Measurements from ENCODE around the gene ATP13A2.
A peak's percentile ranks its signal among the peaks of the same experiment; 100 is the strongest.

Gene ATP13A2

DNA sequence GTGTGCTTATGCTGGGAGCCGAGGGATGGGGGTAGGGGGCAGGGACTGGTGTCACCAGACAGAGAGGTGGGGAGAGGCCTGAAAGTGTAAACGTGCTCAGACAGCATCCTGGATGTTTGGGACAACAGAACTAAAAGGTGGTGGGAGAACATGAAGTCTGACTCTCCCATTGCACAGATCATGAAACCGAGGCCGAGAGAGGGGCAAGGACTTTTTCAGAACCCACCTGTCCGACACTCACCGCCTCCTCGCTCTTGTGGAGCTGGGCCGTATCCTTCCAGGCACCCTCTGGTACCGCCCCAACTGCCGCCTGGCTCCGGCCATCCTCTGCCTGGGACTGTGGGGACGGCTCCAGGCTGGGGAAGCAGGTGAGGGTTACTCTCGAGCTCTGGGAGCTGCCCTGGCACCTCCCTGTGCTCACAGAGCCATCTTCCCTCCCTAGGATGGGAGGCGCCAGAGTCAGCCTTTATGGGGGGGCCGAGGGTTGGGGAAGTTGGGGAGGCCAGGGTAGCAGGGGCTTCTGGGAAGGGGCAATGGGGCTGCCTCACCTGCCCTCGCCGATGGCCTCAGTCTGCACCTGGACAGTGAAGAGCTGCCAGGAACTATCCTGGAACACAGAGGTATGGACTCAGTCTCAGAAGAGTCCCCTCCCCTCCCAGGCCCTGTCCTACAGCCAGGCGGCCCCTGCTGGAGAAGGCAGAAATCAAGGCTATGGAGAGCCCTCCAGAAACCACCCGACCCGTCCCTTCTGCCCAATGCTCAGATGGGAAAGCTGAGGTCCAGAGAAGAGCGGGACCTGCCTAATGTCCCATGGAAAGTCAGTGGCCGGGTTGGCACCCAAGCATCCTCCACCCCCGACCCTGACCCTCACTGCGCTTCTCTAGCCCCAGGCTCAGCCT is 7.0 kb downstream of the ATP13A2 start:
- DNase-seq (ENCODE audit: low read depth) = no peak

DNA sequence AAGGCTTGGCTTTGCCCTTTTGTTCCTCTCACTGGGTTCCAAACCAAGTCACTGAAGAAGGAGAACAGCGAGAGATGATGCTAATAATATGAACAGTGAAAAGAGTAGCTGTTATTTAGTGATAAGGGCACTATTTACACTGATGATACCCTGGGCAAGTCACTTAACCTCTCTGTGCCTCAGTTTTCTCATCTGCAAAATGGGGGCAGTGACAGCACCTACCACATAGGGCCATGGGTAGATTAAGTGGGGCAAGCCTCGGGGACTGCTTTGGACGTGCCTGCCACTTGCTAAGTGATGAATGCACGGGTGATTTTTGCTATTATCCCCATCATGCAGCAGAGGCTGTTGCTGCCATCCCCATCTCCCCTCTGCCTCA is 9.2 kb downstream of the ATP13A2 start:
- DNase-seq (ENCODE audit: low read depth) = no peak

DNA sequence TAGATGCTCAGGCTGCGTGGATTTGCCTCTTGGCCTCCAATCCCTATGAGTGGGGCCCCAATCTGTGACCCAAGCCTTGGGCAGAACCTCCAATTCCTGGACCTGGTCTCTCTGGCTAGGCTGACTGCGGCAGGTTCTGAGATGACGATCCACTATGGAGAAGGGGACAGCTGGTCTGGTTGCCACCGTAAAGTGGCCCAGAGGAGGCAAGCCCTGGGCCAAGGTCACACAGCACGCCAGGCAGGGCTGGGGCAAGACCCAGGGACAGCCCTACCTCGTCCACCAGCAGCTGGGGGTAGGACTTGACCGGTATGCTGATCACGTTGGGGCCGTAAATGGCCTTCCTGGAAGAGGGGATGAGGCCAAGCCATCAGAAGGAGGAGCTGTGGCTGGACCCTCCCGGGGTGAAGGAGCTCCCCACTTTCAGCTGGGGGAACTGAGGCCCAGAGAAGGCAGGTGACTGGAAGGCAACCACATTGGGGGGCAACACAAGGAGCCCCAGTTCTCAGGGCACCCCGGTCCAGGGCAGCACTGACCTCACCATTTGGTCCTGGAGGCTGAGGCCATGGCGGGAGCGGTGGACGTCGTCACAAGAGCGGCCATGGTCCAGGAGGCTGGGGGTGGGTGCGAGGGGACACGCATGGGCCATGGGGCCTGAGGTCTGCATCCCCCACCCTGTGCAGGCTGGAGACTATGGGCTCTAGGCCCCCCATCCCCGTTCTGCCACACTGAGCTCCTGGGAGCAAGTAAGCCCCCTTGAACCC is 9.8 kb downstream of the ATP13A2 start:
- no peak for DNase-seq (ENCODE audit: low read depth)

DNA sequence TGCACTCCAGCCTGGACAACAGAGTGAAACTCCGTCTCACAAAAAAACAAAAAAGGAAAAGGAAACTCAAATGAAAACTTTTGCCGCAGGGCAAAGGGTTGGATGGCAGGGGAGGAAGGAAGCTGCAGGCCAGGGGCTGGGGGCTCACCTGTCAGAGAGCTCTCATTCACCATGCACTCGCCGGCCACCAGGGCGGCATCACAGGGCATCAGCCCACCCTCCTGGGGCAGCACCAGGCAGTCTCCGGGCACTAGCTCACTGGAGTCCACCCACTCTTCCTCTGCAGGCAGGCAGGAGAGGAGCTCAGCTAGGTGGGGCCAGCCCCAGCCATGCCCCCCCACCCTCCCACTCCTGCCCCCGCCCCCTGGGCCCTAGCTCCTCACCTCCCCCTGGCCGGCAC is 11.9 kb downstream of the ATP13A2 start:
- no peak for DNase-seq (ENCODE audit: low read depth)

DNA sequence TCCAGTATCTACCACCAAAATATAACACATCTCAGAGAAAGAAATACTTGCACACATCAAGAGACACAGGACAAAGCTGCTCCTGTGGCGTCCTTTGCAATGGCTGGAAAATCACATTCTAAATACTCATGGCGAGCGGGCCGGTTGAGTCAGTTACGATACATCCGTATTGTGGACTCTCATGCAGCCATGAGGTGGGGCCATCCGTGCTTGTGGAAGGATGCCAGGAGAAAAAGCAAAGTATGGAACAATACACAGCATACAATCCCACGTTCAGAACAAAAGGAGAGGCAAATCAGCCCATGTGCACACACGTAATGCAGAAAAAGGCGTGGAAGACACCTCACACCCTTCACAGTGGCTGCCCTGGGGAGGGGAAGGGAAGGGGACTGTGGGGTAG is 13.1 kb downstream of the ATP13A2 start:
- no peak for DNase-seq (ENCODE audit: low read depth)

DNA sequence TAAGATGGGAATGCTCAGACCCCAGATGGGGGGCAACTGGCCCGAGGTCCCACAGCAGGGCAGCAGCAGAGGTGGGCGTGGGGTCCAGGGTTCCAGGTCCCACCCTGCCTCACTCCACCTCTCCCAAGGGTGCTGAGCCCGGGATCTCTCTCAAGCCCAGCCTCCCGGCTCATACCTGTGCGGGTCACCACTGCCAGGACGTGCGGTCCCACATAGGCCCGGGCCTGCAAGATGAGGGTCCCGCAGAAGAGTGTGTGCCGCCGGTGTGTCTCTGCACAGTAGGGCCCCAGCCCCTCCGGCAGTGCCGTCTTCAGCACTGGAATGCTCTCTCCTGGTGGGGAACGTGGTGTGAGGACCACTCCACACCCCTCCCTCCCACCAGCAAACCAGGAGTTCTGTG is 14.9 kb downstream of the ATP13A2 start:
- DNase-seq (ENCODE audit: low read depth) = no peak

DNA sequence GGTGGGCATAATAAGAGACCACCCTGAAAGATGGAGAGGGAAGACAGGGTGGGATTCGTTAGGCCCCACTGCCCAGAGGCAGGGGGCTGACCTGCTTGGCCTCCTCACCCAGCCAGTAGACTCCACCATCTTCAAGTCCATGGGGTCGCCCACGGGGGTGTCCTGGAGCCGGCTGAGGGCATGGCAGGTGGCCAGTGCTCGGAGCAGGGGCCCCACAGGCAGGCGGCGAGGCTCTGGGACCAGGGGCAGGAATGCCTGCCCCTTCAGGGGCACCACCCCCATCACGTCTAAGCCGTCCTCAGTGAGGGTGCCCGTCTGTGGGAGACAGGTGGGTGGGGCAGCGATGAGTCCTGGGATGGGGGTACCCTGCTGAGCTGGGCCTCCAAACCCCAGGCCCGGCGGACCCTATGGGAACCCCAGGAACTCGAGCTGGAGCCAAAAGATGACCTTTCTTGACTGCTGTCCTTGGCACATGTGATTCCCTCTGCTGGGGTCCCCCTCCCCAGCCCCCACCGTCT is 18.1 kb downstream of the ATP13A2 start:
- DNase-seq (ENCODE audit: low read depth) = no peak

DNA sequence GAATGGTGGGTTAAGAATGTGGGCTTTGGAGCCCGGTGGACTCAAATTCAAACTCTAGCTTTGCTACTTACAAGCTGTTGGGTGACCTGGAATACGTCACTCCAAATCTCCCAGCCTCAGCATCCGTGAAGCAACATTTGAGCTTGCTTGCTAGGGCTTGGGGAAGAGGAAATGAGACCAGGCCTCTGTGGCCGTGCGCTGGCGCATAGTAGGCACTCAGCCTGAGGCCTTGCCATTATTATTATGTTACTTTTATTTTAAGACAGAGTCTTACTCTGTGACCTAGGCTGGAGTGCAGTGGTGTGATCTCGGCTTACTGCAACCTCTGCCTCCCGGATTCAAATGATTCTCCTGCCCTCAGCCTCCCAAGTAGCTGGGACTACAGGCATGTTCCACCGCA is 19.1 kb downstream of the ATP13A2 start:
- DNase-seq (ENCODE audit: low read depth) = no peak

DNA sequence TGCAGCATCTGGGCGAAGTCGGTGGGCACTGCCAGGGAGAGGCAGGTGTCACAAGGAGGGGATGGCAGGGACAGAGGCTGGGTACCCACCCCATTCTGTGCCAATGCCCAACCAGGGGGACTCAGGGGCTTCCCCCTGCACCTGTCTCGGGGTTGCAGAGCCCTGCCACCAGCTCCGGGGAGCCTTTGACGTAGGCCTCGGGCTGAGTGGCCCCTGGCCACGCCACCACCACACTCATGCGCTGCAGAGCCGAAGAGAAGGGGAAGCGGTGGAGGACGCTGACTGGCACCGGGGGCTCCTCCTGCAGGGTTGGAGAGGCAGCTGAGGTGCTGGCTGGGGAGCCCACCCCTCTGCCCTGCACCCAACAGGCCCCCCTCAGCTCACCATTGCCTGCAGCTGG is 19.6 kb downstream of the ATP13A2 start:
- DNase-seq (ENCODE audit: low read depth) = no peak

DNA sequence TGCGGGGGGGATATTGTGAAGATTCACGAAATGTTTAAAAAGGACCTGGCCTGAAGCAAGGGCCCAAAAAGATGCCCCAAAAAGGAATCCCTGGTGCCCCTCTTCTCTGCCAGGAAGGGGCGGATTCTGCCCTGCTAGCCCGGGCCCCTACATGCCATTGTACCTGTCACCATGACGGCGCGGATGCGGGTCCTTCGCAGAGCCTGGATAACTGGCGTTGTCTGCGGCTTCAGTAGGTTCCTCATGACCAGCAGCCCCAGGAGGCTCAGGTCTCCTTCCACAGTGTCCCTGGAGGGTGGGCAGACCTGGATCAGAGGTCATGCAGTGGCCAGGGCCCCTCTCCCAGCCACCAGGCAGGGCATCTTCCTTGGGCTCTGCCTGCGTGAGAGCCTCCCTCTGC is 20.2 kb downstream of the ATP13A2 start:
- DNase-seq (ENCODE audit: low read depth) = no peak

DNA sequence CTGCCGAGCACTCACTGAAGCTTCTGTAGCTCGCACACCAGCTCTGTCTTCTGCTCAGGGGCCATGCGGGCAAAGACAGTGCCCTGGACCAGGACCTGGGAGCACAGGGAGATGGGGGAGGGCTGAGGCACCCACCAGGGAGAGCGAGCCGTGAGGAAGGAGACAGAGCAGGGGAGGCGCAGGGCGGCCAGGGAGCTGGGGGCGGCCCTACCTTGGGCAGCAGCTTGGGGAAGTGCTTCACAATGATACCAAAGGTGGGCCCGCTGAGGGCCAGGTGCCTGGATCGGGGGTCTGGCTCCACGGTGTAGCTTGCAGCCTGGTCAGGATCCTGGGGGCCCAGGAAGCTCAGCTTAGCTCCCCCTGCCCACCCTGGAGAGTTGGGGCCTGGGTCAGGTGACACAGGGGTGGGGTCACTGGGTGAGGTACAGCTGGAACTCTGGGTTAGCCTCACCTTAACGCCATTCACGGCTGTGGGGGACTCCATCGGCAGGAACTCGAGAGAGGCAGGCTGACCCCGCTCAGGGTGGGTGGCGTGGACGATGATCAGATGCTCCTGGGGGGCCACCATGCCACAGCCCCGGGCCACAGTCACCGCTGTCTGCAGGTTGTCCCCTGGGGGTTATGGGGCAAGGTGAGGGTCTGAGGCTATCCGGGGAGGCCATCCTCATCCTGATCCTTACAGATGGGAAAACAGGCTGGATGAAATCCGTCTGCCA is 21.9 kb downstream of the ATP13A2 start:
- no peak for DNase-seq (ENCODE audit: low read depth)

DNA sequence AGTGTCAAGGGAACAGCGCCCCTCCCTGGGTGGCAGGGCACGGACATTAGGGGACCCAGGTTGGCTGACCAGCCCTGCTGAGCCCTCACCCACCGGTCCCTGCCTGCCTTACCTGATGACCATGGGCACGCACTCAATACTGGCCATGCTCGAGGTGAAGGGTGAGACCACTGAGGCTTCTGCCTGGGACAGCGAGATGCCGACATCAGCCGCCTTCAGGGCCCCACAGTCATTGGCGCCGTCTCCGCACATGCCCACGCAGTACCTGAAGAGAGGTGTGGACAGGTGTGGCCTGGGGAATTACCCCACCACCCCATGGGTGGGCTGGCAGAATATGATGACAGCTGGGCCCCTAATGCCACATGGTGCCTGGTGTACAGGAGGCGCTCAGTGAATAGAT is 23.5 kb downstream of the ATP13A2 start:
- no peak for DNase-seq (ENCODE audit: low read depth)

DNA sequence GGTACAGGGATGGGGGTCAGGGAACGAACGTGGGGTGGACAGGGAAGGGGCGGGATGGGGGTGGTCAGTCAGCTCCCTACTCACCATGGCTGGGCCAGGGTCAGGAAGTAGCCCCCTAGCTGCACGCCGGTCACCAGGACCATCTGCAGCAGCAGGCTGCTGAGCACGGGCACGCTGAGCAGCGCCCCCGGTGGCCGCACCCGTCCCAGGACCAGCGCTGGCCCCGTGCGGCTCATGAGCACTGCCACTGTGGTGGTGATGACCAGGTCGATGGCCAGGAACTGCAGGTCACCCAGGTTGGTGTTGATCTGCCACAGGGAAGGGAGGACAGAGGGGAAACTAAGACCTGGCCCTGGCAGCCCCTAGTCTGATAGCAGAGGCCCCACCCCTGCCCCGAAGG is 24.8 kb downstream of the ATP13A2 start:
- no peak for DNase-seq (ENCODE audit: low read depth)

DNA sequence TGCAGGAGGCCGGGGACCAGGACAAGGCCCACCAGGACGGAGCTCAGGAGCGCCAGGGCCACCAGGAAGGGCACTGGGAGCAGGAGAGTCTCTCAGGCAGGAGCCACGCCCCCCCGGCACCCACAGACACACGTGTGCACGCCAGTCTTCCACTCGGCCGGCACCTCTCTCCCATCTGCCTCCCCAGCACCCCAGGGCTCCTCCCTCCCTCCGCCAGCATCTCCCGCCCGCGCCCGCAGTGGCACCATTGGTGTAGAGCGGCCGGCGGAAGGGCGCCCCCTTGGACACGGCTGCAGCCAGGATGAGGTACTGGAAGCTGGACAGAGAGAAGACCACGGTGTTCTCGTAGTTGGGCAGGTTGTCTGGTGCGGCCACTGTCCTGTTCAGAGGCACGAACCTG is 25.2 kb downstream of the ATP13A2 start:
- DNase-seq (ENCODE audit: low read depth) = no peak

DNA sequence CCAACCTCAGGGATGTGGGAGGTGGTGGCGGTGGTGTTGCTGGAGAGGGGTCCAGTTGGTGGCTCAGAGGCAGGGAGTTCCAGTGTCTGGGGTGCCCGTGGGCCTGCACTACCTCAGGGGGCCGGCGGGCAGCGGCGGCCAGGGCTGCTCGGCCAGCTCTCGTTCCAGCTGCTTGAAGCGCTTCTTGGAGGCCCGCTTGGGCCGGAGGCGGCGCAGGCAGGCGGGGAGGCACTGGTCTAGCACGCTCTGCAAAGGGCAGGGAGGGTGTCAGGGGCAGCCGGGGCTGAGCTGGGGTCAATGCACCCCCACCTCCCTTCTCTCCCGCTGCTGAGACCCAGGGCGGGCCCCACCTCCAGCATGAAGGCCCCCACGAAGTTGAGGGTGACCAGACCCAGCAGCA is 25.6 kb downstream of the ATP13A2 start:
- DNase-seq (ENCODE audit: low read depth) = no peak

DNA sequence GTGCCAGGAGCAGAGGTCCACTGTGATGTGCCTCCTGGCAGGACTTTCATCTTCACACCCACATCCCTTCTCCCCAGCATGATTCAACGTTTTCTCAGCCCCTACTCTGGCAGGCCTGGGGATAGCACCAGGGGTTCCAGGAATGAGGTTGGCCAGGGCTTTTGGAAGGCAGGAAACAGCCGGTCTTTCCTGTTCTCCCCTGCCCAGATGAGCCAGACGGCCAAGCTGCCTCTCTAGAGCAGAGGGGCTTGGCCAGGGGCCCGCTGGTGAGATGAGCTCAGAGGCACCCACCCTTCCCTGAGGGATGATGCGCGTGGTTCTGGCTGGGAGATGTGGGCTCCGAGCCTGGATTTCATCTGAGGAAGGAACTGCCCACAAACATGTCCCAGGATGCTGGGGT is 27.0 kb downstream of the ATP13A2 start:
- DNase-seq (ENCODE audit: low read depth) = peak; percentile 42

DNA sequence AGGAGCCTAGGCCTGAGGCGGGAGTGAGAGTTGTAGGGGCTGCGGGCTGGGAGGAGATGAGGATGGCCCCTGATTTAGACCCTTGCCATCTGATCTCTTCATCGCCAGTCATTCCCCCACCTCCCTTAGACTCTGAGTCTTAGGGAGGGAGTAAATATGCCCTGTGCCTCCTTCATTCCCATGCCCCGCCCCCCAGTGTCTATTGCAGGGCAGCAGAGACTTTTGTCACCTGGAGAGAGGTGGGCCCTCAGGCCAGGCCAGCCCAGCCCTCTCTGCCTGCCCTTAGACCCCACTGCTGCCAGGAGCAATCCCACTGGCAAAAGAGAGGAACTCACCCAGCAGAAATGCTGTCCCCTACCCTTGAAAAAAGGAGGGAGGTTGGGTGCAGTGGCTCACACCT is 28.1 kb downstream of the ATP13A2 start:
- no peak for DNase-seq (ENCODE audit: low read depth)

DNA sequence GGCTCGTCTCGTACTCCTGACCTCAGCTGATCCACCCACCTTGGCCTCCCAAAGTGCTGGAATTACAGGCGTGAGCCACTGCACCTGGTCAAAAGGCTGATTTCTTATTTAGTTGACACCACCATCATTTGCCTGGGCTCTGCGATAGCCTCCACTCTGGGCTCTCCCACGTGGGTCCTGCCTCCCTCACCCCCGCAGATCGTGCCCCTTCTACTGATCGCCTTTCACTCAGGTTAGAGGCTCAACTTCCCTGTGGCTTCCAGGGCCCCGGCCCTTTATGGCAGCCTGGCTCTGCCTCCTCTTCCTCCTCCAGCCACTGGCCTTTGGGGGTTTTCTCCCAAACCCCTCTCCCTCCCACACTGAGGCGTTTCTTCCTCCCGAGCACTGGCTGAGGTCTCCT is 28.8 kb downstream of the ATP13A2 start:
- no peak for DNase-seq (ENCODE audit: low read depth)

DNA sequence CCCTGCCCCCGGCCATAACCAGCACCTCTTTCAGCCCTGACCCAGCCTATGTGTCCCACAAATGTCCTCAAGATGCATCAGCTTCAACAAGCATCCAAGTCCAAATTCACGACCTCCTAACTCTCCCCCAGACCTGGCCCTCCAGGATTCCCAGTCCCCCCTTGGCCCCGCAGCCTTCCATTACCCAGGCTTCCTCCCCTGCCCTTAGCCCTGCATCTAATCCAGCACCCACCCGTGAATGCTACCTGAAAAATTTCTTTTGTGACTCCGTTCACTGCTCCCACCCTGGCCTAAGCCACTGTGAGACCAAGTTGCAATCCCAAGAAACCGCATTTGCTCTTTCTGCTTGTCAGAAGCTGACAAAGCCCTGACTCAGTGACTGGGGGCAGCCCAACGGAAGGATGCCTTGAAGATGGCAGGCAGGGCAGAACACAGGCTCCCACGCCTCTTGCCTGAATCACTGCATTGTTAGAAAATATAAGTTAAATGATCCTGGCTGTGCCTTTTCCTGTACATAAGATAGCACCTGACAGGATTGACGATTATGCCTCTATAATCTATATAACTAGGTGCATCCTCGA is 30.4 kb downstream of the ATP13A2 start:
- DNase-seq (ENCODE audit: low read depth) = peak; percentile 83

DNA sequence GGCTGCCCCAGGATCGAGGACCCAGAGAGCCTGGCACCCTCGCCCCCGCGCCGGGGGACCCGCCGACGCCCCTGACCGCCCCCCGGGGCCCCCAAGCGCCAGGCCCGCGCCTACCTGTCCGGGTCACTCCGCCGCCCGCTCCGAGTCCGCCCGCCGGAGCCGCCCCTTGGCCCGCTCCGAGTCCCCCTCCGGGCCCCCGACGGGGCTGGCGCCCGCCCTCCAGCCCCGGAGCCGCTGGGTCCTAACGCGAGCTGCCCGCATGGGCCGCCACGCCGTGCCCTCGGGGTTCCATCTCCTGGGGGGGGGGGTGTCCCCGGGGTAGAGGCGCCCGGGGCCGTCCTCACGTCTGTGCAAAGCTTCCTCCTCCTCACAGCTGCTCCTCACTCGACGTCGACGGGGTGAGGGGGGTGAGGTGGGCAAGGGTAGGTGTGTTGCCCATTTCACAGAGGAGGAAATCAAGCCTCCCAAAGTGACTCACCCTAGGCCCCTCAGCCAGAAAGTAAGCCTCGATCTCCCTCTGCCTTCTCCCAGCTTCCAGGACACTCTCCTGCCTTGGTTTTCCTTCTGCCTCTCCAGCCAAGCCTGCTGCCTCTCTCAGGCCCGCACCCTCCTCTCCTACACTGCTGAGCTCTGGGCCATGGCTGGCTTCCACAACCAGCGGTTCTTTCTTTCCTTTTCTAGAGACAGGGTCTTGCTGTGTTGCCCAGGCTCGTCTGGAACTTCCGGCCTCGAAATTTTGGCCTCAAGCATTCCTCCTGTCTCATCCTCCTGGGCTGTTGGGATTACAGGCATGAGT is 31.1 kb downstream of the ATP13A2 start, which contains the start of gene MFAP2:
TSS of gene MFAP2 (minus strand) at position 148 of the 796 bp plus-strand sequence. CDS start 2,347 bp downstream, outside the sequence.
- no peak for DNase-seq (ENCODE audit: low read depth)
